HG03558 (cell line): ENCODE results near the gene ALG12.

Experiments
- ATAC-seq: cut with Tn5 transposase; IDR thresholded peaks from one replicate; pipeline ENCODE4 v1.9.1; 2021; ENCODE audit warnings: moderate number of reproducible peaks; ENCODE audit not compliant: unreplicated experiment; ENCODE audit errors: extremely low read depth

Gene ALG12

DNA sequence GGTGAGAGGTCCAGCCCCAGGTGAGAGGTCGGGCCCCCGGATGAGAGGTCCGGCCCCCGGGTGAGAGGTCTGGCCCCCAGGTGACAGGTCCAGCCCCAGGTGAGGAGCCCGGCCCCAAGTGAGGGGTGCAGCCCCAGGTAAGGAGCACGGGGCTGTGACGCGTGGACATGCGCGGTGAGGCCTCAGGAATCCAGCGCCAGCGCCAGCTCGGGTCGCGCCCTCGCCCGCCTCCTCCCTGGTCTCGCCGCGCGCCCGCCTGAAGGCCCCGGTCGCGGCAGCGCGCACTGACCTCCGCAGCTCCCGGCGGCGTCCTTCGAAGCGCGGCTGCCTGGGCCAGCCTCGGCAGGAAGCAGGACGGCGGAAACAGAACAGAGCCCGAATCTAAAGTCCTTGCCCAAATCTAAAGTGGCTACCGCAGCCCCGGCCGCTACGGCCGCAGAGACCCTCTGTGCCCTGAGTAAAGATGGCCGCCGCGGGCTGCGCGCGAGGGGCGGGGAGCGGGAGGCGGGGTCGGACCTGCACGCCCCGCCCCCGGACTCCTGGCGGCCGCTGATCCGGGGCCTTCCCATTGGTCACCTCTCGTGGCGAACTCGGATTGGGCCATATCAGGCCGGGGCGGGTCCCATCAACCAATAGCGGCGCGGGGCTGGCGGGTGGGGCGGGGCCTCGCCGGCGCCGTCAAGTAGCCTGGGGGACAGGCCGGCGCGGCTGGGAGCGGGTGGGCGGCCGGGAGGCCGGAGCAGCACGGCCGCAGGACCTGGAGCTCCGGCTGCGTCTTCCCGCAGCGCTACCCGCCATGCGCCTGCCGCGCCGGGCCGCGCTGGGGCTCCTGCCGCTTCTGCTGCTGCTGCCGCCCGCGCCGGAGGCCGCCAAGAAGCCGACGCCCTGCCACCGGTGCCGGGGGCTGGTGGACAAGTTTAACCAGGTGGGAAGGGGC is at the start of gene ALG12, which contains the start of gene CRELD2:
TSS of gene ALG12 (minus strand) at position 465 of the 937 bp plus-strand sequence. CDS start 4,673 bp downstream, outside the sequence.
TSS of gene CRELD2 (plus strand) at position 661 of the 937 bp plus-strand sequence. CDS start at position 797, 136 bp downstream.
- peak; percentile 63 for ATAC-seq

DNA sequence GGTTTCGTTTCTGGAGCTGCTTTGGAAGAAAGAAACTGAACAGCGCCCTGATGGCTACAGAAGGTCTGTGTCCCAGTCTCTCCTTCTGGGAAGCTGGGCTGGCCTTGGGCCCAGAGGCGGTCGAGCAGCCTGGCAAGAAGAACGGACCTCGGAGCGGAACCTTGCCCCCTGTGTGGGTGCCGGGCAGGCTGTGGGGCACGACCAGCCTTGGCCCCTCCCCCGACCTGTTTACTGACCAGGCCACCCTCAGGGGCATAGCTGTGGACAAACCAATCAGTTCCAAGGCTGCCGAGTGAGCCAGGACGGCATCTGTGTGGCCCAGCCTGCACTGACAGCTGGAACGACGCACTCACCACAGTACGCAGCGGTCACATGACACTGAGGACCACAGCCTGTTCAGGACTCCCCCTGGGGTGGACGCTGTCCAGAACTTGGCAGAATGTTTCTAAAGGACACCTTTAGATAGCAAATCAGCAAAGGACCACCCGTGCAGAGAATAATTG is 49.5 kb upstream of the ALG12 start:
- ATAC-seq = no peak

DNA sequence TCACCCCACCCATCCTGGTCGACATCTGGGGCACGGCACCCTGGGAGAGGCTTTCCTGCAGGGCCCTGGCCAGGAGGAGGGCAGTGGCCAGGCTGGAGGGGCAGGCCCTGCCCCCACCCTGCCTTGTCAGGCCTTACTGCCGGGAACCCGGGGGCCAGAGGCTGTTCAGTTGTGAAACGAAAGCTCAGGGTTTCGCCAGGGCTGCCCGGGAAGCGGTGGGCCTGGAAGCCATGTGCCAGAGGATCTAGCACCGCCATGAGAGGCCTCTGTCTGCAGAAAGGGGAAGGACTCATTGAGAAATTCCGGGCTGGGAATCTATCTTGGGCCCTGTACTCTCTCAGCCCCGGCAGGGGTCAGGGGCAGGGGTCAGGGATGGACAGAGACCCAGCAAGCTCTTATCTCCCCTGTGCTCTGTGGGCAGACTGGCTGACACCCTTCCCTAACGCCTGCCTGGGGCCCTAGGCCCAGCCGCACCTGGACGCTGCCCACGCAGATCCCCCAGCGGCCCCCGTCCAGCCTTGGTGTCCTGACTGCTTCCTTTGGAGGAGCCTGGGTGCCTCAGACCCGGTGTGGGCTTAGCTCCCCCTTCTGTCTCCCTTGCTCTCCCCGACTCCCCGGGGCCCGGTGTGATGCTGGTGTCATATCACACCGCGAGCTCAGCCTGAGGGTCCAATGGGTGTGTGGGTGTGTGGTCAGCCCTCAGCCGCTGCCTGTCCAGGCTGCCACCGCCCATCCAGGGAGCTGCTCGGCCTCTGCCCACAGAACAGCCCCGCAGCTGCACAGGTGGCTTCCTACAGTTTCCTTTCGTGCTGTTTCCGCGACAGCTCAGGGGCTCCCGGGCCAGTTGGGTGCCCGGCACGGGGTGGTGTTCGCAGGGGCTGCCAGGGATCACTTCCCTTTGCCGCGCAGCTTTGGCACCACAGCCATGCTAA is 48.8 kb upstream of the ALG12 start:
- ATAC-seq = no peak

DNA sequence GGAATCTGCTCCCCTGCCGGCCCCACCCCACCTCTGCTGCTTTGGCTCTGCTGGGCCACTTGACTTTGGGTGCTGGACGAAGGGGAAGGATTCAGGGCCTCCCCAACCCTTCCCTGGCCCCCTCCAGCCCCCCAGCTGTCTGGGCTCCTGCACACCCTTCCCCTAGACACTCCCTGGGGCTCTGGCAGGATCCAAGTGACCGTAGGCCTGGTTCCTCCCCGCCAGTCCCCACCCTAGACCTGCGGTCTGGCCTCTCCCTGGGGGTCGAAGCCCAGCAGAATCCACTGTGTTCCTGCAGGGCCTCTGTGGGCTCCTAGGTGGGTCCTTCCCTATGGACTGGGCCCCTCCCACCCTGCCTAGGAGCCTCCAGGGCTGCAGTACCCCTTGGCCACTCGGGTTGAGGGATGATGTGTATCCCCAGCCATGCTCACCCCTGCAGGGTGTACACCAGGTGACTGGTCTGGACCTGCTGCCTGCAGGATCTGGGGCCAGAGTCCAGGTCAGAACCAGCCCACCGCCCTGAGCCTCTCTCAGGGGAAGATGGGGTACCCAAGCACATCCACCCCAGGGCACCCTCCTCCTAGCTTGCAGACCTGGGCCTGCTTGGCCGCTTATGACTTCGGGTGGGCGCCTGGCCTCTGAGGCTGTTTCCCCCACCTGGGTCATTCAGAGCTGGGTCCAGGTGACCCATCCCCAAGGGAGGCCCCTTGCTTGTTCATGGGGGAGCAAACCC is 48.0 kb upstream of the ALG12 start:
- no peak for ATAC-seq

DNA sequence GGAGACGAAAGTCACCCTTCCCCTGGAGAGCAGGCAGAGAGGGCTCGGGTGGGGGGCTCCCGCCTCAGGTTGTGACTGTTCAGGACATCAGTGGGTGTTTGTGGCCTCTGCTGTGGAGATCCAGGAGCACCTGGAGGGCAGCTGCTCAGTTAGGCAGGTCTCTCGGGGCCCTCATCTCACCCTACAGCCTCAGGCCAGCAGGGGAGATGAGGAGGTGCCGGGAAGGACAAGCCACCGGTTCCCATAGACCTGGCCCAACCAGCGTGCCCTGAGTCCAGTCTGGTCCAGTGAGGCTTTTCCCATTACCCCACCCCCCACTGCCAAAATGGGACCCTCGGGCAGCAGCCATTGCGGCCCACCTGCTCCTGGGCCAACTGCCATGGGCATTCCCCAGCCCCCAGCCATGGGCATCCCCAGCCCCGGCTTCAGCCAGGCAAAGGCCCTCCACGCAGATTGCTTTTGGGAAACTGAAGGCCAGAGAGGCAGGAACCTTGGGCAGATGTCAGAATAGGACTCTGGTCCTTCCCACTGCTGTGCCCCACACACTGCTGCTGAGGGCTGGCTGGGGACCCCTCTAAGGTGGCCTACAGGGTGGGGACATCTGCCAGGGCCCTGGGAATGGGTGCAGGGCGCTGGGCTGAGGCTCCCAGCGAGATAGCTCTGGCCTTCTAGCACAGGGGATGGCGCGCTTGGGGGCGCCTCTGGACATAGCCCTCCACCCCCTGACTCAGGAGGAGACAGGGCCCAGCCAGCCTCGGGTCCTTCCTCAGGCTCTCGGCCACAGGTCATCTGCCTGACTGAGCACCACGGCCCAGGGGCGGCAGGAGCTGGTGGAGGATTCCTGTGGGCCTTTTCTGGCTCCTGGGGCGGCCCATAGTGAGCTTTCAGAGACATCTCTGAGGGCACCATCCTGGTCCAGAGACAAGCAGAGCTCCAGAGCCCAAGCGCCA is 47.1 kb upstream of the ALG12 start:
- no peak for ATAC-seq

DNA sequence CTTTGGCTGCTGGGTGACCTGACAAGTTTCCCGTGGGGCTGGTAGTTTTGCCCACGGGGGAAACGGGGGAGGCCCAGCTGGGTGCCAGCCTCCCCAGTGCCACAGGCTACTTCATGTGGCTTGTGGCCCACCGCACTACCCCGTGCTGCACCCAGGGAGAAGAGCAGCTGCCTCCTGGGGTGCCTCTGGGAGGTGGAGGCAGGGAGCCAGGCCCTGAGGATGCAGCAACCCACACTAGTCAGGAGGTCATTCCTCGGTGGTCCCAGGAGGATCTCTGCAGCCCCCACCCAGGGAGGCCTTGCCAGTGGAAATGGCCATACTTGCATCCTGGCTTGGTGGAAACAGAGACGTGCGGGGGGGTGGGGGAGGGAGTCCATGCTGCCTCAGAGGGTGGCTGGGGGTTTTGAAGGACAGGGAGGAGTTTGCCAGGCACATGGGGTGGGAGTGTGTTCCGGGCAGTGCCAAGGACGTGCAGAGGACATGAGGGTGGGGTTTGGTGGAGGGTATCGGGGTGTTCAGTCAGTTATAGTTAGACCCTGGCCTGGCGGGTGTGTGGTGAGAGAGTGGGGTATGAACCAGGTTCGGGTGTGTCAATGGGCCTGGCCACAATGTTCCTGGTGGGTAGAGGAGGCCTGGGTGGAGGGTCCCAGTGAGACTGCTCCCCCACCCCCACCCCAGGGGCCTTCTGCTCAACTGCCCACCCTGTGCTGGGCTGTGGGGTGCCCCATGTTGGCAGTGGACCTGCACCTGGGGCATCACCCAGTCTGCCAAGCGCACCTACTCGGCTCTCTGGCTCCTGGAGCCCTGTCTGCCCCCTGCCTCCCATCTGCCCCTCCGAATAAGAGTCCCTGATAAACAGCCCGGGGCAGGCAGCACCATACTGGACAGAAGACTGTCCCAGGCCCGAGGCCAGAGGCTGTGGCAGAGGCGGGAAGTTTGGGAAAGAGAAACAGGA is 46.2 kb upstream of the ALG12 start:
- no peak for ATAC-seq

DNA sequence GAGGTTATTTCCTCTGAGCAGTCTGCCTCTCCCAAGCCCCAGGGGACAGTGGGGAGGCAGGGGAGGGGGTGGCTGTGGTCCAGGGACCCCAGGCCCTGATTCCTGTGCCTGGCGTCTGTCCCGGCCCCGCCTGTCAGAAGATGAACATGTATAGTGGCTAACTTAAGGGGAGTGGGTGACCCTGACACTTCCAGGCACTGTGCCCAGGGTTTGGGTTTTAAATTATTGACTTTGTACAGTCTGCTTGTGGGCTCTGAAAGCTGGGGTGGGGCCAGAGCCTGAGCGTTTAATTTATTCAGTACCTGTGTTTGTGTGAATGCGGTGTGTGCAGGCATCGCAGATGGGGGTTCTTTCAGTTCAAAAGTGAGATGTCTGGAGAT is 45.4 kb upstream of the ALG12 start:
- ATAC-seq = no peak

DNA sequence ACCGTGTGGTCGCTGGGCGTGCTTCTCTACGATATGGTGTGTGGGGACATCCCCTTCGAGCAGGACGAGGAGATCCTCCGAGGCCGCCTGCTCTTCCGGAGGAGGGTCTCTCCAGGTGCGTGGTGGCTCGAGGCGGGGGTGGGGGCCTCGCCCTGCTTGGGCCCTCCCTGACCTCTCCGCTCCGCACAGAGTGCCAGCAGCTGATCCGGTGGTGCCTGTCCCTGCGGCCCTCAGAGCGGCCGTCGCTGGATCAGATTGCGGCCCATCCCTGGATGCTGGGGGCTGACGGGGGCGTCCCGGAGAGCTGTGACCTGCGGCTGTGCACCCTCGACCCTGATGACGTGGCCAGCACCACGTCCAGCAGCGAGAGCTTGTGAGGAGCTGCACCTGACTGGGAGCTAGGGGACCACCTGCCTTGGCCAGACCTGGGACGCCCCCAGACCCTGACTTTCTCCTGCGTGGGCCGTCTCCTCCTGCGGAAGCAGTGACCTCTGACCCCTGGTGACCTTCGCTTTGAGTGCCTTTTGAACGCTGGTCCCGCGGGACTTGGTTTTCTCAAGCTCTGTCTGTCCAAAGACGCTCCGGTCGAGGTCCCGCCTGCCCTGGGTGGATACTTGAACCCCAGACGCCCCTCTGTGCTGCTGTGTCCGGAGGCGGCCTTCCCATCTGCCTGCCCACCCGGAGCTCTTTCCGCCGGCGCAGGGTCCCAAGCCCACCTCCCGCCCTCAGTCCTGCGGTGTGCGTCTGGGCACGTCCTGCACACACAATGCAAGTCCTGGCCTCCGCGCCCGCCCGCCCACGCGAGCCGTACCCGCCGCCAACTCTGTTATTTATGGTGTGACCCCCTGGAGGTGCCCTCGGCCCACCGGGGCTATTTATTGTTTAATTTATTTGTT is 44.8 kb upstream of the ALG12 start:
- no peak for ATAC-seq

DNA sequence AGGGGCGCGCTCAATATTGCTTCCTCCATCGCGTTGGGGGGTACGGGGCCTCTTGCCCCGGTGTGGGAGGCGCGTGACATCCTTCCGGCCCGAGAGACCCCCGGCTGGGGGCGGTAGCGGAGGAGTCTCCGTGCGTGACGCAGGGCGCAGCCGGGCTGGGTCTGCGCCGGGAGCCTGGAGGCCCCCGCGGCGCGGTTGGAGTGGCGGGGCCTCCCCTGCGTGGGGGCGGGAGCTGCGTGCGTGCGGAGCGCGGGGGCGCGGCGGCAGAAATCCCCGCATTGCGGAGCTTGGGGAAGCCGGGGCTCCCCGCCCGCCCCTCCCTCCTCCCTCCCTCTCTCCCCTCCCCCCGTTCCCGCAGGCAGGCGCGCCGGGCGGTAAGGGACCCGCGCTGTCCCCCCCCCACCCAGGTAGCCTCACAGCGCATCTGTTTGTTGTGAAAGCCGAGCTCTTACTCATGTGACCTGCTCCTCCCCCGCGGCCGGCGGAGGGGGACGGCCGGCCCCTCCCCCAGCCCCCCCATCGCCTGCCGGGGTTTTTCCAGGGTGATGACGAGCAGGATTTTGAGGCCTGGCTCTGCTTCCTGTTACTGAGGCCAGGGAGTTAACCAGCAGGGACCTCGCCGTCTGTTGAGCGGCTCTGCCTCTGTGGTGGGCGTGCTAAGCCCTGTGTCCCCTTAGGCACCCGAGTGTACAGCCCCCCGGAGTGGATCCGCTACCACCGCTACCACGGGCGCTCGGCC is 43.9 kb upstream of the ALG12 start:
- no peak for ATAC-seq

DNA sequence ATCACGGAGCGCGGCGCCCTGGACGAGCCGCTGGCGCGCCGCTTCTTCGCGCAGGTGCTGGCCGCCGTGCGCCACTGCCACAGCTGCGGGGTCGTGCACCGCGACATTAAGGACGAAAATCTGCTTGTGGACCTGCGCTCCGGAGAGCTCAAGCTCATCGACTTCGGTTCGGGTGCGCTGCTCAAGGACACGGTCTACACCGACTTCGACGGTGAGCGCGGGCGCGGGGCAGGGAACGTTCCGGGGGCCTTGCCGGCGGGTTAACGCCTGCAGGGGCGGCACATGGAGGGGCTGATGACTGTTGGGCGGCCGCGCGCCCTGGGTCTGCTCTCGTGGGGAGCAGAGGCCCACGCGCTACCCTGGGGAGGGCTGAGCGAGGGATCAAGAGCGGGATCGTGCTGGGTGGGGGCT is 43.4 kb upstream of the ALG12 start:
- no peak for ATAC-seq

DNA sequence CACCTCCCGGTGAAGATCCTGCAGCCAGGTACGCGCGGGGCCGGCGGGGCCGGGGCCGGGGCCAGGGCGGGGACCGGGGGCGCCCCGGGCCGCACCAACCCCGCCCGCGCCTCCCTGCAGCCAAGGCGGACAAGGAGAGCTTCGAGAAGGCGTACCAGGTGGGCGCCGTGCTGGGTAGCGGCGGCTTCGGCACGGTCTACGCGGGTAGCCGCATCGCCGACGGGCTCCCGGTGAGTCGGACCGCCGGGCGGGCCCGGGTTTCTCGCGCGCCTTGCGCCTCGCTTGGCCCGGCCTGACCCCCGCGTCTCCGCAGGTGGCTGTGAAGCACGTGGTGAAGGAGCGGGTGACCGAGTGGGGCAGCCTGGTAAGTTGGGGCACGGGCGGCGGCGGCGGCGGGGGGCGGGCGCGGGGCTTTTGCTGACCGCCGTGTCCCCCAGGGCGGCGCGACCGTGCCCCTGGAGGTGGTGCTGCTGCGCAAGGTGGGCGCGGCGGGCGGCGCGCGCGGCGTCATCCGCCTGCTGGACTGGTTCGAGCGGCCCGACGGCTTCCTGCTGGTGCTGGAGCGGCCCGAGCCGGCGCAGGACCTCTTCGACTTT is 42.9 kb upstream of the ALG12 start:
- no peak for ATAC-seq

DNA sequence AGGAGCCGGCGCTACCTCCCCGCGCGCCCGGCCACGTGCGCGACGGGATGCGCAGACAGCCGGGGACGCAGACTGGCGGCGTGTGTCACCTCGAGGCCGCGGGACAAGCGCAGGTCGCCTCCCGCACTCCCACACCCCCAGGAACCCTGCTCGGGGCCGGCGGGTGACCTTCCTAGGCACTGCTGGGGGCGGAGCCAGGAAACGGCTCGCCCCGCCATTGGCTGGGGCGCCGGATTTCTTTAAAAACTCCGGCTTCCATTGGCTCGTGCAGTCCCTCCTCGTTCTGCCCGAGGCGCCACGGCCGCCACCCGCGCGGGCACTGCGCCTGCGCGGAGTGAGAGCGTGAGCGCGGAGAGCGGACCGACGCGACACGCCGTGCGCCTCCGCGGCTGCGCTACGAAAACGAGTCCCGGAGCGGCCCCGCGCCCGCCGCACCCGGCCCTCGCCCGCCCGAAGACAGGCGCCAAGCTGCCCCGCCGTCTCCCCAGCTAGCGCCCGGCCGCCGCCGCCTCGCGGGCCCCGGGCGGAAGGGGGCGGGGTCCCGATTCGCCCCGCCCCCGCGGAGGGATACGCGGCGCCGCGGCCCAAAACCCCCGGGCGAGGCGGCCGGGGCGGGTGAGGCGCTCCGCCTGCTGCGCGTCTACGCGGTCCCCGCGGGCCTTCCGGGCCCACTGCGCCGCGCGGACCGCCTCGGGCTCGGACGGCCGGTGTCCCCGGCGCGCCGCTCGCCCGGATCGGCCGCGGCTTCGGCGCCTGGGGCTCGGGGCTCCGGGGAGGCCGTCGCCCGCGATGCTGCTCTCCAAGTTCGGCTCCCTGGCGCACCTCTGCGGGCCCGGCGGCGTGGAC is 42.1 kb upstream of the ALG12 start, which contains the start of gene PIM3:
TSS of gene PIM3 (plus strand) at position 614 of the 846 bp plus-strand sequence. CDS start at position 790, 176 bp downstream.
- peak; percentile 32 for ATAC-seq

DNA sequence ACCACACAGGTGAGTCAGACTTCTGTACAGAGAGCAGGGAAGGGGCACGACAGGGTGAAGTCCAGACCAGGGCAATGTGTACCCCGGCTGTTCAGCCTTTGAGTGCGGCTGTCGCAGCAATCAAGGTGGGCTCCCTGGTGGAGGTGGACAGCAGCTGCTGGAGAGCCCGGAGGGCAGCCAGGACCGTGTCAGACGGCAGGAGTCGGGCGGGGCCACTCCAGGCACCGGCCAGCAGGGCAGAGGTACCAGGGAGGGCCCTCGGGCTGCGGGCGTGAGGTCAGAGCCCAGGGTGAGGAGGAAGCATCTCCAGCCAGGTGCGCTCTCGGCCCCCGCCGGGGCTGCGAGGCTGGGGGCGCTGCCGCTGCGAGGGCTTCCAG is 41.5 kb upstream of the ALG12 start:
- ATAC-seq = peak; percentile 3

DNA sequence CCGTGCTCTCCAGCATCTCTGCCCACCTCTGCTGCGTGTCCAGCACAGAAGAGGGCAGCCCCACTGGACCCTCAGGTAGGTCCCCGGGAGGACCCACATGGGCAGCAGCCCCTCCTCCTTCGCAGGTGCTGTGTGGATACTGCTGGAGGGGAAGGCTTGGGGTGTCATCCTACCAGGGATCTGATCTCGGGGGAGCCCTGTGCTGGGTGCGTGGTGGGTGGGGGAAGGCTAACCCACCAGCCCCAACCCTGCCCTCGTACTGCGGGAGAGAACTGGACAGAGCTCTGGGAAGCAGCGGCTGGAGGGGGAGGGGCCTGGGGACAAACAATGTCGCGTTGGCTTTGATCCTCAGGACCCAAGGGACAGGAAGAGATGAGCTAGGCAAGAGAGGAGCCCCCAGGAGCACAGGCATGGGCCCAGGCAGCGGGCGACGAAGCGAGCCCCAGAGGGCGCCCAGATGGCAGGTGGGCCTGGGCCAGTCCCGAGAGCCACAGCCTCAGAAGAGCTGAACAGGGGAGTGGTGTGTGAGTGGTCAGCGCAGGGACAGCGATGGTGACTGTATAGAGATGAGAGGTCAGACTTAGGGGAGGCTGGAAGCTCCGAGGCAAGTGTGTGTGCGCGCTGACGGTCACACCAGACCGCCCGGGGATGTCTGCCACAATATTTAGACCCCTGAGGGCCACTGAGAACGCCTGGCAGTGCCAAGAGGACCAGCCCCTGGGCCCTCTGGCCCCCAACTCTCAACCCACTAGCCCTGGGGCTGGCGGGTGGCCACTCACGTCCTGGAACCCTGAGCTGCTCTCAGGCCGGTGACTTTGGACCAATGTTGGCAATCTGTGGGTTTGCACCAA is 40.9 kb upstream of the ALG12 start:
- ATAC-seq = no peak
